ENCODE data around the gene KCNS1. TPM values are rescaled to one million over a fixed set of nuclear protein-coding genes. Genes with fewer than 3 reads are reported as not detected.

The KCNS1 gene
- total RNA-seq, 2 experiments from 2014 or later, result 0.18 to 0.49 TPM

GRCh38 chr20:45049904-45050471, 50.9 kb downstream of the KCNS1 start:
- peaks cover 30% of the 10 kb centered on the region for H3K36me3 Mint-ChIP-seq
- peaks cover 61% of the 10 kb centered on the region for H3K4me1 Mint-ChIP-seq
- H3K4me3 Mint-ChIP-seq, result no peak overlapping the region
- DNase-seq, result no peak
- no peaks in the 10 kb centered on the region for H3K9me3 Mint-ChIP-seq (ENCODE audit: low read depth)
- CTCF ChIA-PET, result interaction anchor here (1.0 to 7.1 kb wide), 12 partner anchors 7 to 269 kb away, joined by 3 to 57 read pairs (median 4); no protein-coding TSS in a partner anchor
- H3K27ac Mint-ChIP-seq, result peak overlapping the region; percentile 65
- no peak for ATAC-seq
- H3K27me3 Mint-ChIP-seq, result no peaks in the 10 kb centered on the region

- no peak overlapping the region for H3K4me3 Mint-ChIP-seq
- no peaks in the 10 kb centered on the region for H3K27me3 Mint-ChIP-seq
- no peaks in the 10 kb centered on the region for H3K9me3 Mint-ChIP-seq (ENCODE audit: low read depth)
- H3K4me1 Mint-ChIP-seq, result peaks cover 57% of the 10 kb centered on the region
- DNase-seq (no peak), ATAC-seq (no peak)
- H3K27ac Mint-ChIP-seq, result peak overlapping the region; percentile 65
- CTCF ChIA-PET, result interaction anchor here (1.0 to 4.2 kb wide), 10 partner anchors 10 to 270 kb away, joined by 3 to 48 read pairs (median 4); no protein-coding TSS in a partner anchor
- H3K36me3 Mint-ChIP-seq, result peaks cover 25% of the 10 kb centered on the region
Observed at GRCh38 chr20:45049438-45049837, 51.5 kb downstream of the KCNS1 start.

- H3K27me3 Mint-ChIP-seq, result no peaks in the 10 kb centered on the region
- ATAC-seq (no peak), DNase-seq (no peak)
- H3K27ac Mint-ChIP-seq, result no peak overlapping the region
- peaks cover 26% of the 10 kb centered on the region for H3K36me3 Mint-ChIP-seq
- H3K4me3 Mint-ChIP-seq, result no peak overlapping the region
- H3K9me3 Mint-ChIP-seq (ENCODE audit: low read depth), result no peaks in the 10 kb centered on the region
- H3K4me1 Mint-ChIP-seq, result peaks cover 53% of the 10 kb centered on the region
- CTCF ChIA-PET, result interaction anchor here (4.2 kb wide), 1 partner anchor 49 kb away, joined by 48 read pairs; no protein-coding TSS in a partner anchor
Observed at GRCh38 chr20:45047581-45048119, 53.3 kb downstream of the KCNS1 start.

GRCh38 chr20:45044601-45045000, 56.3 kb downstream of the KCNS1 start:
- Mint-ChIP-seq H3K9me3 (ENCODE audit: low read depth) (no peaks in the 10 kb centered on the region), H3K27ac (no peak overlapping the region), H3K27me3 (no peaks in the 10 kb centered on the region), H3K4me3 (no peak overlapping the region), H3K4me1 (peaks cover 54% of the 10 kb centered on the region), H3K36me3 (peaks cover 43% of the 10 kb centered on the region)
- ATAC-seq, result no peak
- no peak for DNase-seq
- CTCF ChIA-PET, result interaction anchor here (0.7 to 6.1 kb wide), 36 partner anchors 9 to 726 kb away, joined by 3 to 150 read pairs (median 5); partner anchors contain the start of genes PABPC1L, TOMM34 and WFDC5

- CTCF ChIA-PET, result interaction anchor here (0.6 to 6.1 kb wide), 45 partner anchors 9 to 727 kb away, joined by 3 to 150 read pairs (median 4); partner anchors contain the start of genes PABPC1L, TOMM34 and WFDC5
- H3K4me3 Mint-ChIP-seq, result no peak overlapping the region
Observed at GRCh38 chr20:45044084-45044573, 56.8 kb downstream of the KCNS1 start.

GRCh38 chr20:45042978-45043377, 57.9 kb downstream of the KCNS1 start:
- CTCF ChIA-PET, result interaction anchor here (1.1 to 6.1 kb wide), 16 partner anchors 10 to 255 kb away, joined by 3 to 150 read pairs (median 6); no protein-coding TSS in a partner anchor
- Mint-ChIP-seq H3K4me1 (peaks cover 47% of the 10 kb centered on the region), H3K9me3 (ENCODE audit: low read depth) (no peaks in the 10 kb centered on the region), H3K36me3 (peaks cover 47% of the 10 kb centered on the region), H3K27ac (peak overlapping the region; percentile 14), H3K27me3 (no peaks in the 10 kb centered on the region), H3K4me3 (no peak overlapping the region)
- no peak for ATAC-seq
- DNase-seq, result no peak

More at GRCh38 chr20:45044084-45044573, 56.8 kb downstream of the KCNS1 start:
- H3K9me3 Mint-ChIP-seq (ENCODE audit: low read depth), result no peaks in the 10 kb centered on the region
- peak overlapping the region; percentile 83 for H3K27ac Mint-ChIP-seq
- DNase-seq, result peak; percentile 66
- no peaks in the 10 kb centered on the region for H3K27me3 Mint-ChIP-seq
- peaks cover 50% of the 10 kb centered on the region for H3K4me1 Mint-ChIP-seq
- peak; percentile 87 for ATAC-seq
- peaks cover 47% of the 10 kb centered on the region for H3K36me3 Mint-ChIP-seq

Other genes with a start within 250 kb of the KCNS1 start
- 100 to 1,000 TPM; 198 to 252 TPM for gene YWHAB, start 215.4 kb downstream of the KCNS1 start, total RNA-seq
- gene PABPC1L, start 191.1 kb downstream of the KCNS1 start, total RNA-seq, result 100 to 1,000 TPM; 113 to 126 TPM
- gene TOMM34, start 140.7 kb downstream of the KCNS1 start, total RNA-seq, result 10 to 100 TPM; 22.3 to 31.2 TPM
- 100 to 1,000 TPM; 151 to 170 TPM for gene STK4, start 134.6 kb downstream of the KCNS1 start, total RNA-seq
- gene WFDC5, start 14.0 kb upstream of the KCNS1 start, total RNA-seq, result not detected
- gene WFDC12, start 23.3 kb upstream of the KCNS1 start, total RNA-seq, result not detected
- gene PI3, start 73.8 kb upstream of the KCNS1 start, total RNA-seq, result not detected
- not detected for gene SEMG1, start 105.9 kb upstream of the KCNS1 start, total RNA-seq
- gene SEMG2, start 120.2 kb upstream of the KCNS1 start, total RNA-seq, result not detected
- gene SLPI, start 153.4 kb upstream of the KCNS1 start, total RNA-seq, result not detected
- not detected for gene RBPJL, start 205.7 kb upstream of the KCNS1 start, total RNA-seq
- gene MATN4, start 207.2 kb upstream of the KCNS1 start, total RNA-seq, result 1 to 10 TPM in 1 of 2 experiments, under 1 TPM in 1; 0.64 to 2.2 TPM
- gene SDC4, start 247.3 kb upstream of the KCNS1 start, total RNA-seq, result 10 to 100 TPM; 15.0 to 50.7 TPM

All from activated CD8-positive, alpha-beta memory T cell treated with anti-CD3 and anti-CD28 coated beads, Interleukin-2, amount 10 ng/mL, durations not matched to agents 7 days and 5 days (primary cell).